Nucleus accumbens (tissue), 56 donors: ENCODE results near the gene ADRA2B.

ENCODE experiments used
- DNase-seq, 56 donors: peaks; one replicate each; lab custom pipeline; 2025; lab: John Stamatoyannopoulos, UW

The ADRA2B gene

GRCh38 chr2:96119389-96119751 is 3.0 kb upstream of the ADRA2B start:
- DNase-seq = no peak

DNA sequence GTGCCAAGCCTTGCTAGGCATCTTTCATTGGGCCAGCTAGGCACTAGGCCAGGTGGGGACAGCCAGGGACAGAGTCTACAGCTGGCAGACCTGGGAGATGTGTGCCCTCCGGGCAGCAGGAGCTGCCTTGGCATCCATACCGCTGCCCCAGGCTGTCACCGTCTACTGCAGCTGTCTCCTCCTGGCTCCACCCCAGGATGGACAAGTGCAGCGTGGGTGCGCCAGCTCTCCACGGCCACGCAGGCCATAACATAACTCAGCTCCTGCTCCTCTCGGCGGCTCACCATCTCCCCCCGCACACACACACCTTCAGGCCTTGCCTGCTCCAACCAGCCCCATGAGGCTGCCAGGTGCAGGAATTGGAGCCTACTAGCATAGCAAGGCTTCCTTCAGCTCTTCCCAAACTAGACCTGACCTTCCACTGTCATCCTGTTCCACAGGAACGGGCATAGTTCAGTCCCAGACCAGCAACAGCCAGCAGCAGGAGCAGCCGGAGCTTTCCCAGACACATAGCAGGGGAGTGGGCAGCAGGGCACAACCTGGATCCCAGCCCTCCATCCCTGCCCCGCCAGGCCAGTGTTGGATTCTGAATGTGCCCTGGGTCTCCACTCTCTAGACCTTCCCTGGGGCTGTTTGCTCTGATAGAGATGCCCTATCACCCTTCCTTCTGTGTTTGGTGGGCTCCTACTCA is 2.5 kb upstream of the ADRA2B start:
- DNase-seq = no peak

DNA sequence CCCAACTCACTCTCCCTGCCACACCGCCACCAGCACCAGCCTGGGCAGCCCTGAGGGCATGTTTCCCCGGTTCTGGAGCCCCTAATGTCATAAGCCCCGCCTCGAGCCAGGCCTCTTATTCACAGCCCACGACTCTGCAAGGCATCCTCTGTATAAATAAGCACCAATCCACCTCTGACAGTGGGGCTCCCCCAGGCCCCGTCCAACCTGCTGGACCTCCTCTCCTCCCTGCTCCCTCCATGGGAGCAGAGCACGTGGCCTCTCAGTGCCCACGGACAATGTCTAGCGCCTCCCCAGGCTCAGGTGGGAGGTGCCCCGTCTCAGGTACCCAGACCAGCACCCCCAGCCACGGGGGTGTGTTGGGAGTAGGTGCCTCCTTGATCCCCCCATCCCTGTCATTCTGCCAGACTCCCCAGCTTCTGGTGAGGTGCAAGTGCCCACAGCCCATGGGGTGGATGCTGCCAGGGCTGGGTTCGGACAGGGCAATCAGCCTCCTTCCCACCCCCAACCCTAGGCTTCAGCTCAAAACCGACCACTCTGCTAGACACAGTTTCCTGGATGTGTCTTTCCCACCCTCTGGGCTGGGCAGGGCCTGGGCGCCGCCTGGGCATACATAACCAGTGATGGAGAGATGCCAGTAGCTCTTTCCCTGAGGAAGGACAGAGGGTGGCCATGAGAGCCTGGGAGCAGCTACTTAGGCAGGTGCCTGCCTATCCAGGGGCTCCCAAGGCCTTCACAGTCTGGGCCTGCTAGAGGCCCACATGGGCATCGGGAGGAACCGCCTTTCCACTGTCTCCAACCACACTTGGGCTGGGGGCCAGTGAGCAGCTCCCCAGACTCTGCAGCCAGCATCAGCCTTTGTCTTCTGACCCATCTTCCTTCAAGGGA is 1.6 kb upstream of the ADRA2B start:
- DNase-seq = no peak

DNA sequence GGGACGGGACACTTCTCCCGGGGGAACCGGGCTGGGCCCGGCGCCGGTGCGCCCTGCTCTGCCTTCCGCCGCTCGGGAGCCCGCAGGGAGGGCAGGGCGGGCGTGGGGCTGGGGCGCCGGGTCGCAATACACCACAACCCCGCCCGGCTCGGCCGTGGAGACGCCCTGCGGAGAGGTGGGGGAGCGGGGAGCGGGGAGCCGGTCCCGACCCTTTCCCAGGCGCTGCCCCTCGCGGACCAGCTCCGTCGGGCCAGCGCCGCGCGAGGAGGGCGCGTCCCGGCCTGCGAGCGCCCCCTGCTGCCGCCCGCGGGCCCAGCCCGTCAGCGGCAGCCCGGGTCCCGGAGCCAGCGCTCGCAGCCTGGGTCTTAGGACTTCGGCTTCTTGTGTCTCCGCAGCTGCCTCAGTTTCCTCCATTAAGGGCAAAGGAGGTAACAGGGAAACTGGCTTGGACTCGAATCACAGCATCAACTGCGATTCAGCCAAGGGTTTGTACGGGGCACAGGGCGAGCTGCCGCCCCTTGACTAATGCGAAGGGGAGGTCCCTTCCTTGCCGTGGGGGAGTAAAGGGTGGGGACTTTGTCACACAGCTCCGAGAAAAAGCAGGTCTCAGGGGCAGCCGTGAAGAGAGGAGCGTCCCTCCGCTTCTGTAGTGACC is 635 bp upstream of the ADRA2B start:
- peak in 23 of 56 donors; percentile 9 to 63 (median 28) for DNase-seq

GRCh38 chr2:96115631-96116423 is 544 bp downstream of the ADRA2B start:
- DNase-seq = no peak

GRCh38 chr2:96114903-96115581 is 1.3 kb downstream of the ADRA2B start:
- no peak for DNase-seq

GRCh38 chr2:96114546-96114902 is 1.8 kb downstream of the ADRA2B start:
- no peak for DNase-seq

DNA sequence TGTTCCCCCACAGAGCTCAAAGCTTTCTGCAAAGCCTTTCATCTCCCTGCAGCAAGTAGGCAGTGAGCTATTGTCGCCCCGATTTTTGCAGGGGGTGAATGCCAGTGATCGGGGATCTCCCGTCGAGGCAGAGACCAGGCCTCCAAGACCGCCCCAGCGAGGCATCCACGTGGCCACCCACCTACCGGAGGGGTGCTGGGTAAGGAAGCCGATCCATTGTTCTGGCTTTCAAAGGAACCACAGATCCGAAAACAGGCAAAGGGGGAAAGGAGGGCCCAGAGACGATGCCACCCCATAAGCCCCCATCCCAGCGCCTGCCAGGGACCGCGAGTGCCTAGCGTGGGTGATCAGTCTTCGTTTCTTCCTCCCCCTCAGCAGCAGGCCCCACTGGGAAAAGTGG is 2.4 kb downstream of the ADRA2B start:
- peak in 6 of 56 donors; percentile 9 to 32 (median 12) for DNase-seq

DNA sequence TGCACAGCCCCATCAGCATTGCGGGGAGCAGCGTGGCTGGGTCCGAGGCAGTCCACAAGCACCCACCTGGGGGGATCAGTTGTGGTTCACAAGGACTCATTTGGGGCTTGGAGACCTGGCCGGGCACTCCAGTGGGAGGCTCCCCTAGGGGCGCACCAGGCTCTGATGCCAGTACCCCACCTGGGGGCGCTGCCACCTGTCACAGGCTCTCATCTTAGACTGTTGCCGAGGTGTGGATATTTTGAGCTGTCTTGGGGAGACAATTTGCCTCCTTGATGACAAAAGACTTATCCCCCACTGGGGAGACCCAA is 3.0 kb downstream of the ADRA2B start:
- no peak for DNase-seq

DNA sequence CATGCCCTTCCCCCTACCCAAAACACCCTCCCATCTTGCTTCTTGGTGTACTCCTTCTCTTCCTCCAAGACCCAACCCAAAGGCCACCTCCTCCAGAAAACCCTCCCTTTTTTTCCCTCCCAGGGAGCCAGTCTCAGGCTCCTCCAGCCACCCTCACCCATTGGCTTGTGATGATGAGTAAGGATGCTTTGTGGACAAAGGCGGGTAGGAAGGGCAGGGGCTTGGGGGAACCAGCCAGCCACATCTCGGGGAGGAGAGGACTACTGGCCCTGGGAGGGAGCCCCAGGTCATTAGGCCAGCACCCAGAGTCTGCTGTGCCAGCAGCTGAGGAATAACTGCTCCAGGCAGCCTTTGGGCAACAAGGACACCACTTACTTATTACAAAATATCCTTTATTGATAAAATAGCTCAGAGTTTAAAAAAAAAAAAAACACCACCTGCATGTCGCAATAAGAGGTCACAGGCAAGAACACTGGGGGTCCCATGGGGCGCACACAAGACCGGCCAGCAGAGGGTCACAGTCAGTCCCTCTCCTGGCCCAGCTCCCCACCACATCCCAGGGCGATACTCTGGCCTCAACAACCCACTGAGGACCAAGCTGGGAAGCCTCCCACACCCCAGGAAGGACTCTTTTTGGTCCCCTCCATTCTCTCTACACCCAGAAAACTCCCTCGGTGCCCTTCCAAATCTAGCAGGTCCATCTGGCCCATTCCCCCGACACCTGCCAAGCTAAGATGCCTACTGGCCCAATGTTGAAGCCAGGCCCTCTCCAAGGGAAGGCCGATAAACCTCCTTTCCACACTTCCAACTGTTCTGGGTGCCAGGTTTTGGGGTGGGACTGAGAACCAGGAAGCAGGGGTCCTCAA is 3.6 kb downstream of the ADRA2B start:
- DNase-seq = no peak

GRCh38 chr2:96111823-96112500 is 4.4 kb downstream of the ADRA2B start:
- no peak for DNase-seq

GRCh38 chr2:96111257-96111640 is 5.1 kb downstream of the ADRA2B start:
- DNase-seq = no peak

GRCh38 chr2:96110621-96111256 is 5.6 kb downstream of the ADRA2B start:
- DNase-seq = no peak

- no peak for DNase-seq
Measured at GRCh38 chr2:96109931-96110511, 6.3 kb downstream of the ADRA2B start.

GRCh38 chr2:96109361-96109680 is 7.0 kb downstream of the ADRA2B start:
- no peak for DNase-seq

GRCh38 chr2:96108541-96109360 is 7.6 kb downstream of the ADRA2B start:
- DNase-seq = no peak

GRCh38 chr2:96108151-96108540 is 8.2 kb downstream of the ADRA2B start:
- no peak for DNase-seq
